HG03439 (cell line): ENCODE measurements around the gene ERMARD.

Experiments used
- ATAC-seq: cut with Tn5 transposase; IDR thresholded peaks from one replicate; pipeline ENCODE4 v1.9.1; 2021; ENCODE audit warnings: mild to moderate bottlenecking, moderate library complexity; ENCODE audit not compliant: unreplicated experiment

Gene ERMARD

DNA sequence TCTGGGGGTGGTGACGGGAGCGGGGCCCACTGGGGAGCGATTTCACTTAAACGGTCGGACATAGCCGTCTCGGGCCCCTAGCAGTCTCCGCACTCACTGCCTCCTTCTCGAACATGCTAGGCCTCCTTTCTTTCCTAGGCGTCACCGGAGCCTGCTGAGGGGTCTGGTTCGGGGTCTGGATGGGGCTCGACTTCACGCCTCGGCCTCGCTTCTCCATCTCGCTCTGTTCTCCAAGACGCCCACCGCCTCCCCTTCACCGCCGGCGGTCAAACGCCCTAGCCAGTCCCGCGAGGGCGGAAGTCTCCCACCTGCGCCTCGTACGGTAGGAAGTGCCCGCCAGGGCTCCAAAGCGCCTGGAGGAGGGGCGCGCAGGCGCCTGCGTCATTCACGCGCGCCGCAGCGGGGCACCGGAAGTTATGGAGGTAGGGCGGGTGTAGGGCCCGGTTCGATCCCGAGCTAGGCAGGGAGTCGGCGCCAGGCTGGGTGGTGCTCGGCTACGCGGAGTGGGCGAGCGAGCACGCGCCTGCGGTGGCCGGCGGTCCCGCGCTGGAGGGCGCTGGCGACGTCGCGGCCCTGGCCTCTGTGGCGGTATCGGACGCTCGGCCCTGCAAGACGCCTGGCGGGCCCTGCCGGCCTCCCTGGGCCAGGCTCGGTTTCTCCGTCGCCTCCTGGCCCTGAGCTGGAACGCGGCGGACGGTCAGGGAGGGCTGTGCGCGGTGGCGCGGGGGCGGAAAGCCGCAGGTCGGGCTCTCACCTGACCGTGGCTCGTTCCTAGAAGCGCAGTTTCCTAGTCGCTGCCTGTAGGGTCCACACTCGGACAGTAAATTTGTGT is at the start of gene ERMARD, which contains the start of gene DYNLT2:
Gene ERMARD (plus strand): TSS at position 381 of the 832 bp plus-strand sequence. CDS start 36 bp downstream, at position 417.
Gene DYNLT2 (minus strand): TSS at position 331 of the 832 bp plus-strand sequence. CDS start 114 bp downstream, at position 217.
- ATAC-seq, result peak; percentile 96

DNA sequence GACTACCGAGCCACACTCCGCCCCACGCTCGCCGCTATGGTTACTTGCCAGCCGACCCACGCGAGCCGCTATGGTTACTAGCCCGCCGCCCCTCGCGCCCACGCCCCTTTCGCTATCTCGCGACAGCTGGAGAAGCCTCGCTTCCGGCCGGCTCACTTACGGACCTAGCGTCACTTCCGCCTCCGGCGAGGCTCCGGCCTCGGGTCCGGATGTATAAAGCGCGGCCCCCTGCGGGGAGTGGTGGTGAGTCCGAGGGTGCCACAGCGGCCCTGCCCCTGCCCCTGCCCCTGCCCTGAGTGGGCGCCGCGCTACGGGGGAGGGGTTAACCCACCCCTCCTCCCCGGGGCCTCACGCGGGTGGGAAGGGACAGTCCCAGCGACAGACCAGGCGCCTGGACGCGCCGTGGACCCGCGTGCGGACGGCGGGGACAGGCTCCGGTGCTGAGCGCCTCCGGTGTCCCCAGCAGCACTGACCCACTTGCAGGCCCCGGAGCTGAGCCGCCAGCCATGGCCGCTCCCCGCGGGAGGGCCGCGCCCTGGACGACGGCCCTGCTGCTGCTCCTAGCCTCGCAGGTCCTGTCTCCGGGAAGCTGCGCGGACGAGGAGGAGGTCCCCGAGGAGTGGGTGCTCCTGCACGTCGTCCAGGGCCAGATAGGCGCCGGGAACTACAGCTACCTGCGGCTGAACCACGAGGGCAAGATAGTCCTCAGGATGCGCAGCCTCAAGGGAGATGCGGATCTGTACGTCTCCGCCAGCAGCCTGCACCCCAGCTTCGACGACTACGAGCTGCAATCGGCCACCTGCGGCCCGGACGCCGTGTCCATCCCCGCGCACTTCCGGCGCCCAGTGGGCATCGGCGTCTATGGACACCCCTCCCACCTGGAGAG is 49.2 kb upstream of the ERMARD start, which contains the start of the genes C6orf120 and WDR27:
Gene C6orf120 (plus strand): TSS at position 173 of the 886 bp plus-strand sequence. CDS start 334 bp downstream, at position 507.
Gene WDR27 (minus strand): TSS at position 76 of the 886 bp plus-strand sequence. CDS start 13,024 bp downstream, outside the sequence.
- ATAC-seq, result peak; percentile 94

- no peak for ATAC-seq
Measured at GRCh38 chr6:169702840-169703246, 48.6 kb upstream of the ERMARD start.

GRCh38 chr6:169707772-169708171 is 43.6 kb upstream of the ERMARD start:
- ATAC-seq, result no peak

- ATAC-seq, result no peak
Measured at GRCh38 chr6:169709293-169709692, 42.1 kb upstream of the ERMARD start.

DNA sequence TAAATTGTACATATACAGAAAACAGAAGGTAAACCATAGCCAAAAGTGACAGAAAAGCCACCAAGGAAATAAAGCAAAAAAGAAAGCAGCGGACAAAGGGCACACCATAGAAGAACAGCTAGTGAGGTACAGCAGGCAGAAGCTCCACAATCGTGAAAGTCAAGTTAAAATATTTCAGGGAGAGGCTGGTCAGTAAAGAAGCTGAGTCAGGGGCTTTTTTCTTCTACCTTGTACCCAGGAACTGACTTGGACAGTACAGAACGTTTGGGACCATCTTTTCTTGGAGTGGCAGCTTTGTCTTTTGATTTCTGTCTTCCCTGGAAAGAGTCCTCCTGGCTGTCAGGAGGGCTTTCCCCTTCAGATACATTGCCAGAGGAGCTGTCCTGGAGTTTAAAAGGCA is 41.4 kb upstream of the ERMARD start:
- ATAC-seq, result no peak

DNA sequence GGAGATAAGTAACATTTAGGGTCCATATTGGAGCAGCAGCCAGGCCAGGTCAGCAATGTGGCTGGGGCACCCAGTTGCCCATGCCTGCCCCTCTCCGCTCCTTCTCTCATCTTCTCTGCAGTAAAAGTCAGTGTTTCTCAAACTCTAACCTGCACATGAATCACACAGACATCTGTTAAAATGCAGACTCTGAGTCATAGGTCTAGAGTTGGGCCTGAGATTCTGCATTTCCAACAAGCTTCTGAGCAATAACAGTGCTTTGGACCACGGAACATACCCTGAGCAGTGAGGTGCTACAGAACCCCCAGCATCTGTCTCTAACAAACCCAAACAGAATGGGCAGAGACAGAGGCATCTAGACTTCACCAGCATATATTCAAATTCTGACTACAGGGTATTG is 37.2 kb upstream of the ERMARD start:
- no peak for ATAC-seq

DNA sequence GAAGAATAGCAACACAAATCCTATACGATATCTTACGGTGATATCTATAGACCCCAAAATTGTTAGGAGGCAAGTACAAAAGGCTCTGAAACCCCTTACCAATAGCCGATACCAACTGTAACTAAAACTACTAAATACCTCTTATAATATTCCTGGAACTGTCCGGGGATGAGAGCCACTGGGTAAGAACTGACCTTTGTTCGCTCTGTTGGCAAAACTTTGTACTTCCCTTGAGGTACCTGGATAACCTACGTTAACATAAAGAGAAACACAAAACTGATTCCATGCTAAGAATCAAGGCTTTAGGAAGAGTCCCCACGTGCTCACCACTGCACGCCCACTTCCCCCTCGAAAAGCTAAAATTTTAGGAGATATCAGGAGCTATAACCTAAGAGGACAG is 36.8 kb upstream of the ERMARD start:
- no peak for ATAC-seq

DNA sequence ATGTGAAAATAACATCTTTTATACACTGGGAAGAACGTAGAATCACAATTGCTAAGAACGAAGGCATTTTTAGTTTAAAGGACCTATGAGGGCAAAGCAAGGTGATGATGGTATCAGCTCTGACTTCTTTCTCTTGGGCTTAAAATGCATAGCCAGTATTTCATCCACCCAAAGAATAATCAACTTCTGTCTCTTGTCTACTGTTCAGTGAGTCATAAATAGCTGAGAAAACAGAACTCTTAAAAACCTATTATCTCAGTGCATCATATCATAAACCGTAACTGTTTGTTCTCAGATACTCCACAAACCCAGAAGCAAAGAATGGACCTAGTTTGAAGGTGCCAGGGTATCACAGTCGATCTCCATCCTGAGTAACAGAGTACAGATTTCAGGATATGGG is 32.3 kb upstream of the ERMARD start:
- ATAC-seq, result no peak

- ATAC-seq, result no peak
Measured at GRCh38 chr6:169720207-169720855, 31.1 kb upstream of the ERMARD start.

GRCh38 chr6:169722362-169723199 is 28.8 kb upstream of the ERMARD start:
- peak; percentile 29 for ATAC-seq

DNA sequence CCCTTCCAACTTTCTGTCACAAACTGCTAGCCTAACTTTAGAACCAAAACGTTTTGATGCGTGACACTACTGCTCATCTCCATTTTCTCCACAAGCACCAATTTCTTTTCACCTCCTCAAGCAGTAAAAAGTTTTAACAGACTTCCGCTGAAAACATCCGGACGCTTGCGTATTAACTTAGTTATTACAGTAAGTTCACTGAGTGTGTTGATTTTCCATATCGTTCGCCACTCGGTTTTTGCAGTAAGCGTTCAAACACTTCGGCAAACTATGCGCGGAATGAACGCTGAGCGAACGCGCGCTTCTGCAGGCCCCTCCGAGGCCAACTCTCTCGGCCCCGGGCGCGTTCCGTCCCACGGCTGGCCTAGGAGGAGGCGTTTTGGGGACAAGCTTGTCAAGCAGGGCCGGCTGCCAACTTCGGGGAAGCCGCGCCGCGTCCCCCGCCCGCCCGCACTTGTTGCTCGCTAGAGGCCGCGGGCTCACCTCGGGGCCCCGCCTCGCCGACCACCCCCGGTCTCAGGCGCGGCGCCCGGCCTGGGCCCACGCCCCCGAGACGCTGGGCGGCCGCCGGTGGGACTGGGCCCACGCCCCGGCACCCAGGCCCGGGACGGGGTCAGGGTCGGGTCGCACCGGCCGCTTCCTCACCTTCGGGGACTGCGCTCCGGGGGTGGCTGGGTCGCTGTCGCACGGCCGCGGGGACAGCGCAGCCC is 28.1 kb upstream of the ERMARD start:
- peak; percentile 33 for ATAC-seq

- ATAC-seq, result peak; percentile 46
Measured at GRCh38 chr6:169723991-169724493, 27.4 kb upstream of the ERMARD start.

DNA sequence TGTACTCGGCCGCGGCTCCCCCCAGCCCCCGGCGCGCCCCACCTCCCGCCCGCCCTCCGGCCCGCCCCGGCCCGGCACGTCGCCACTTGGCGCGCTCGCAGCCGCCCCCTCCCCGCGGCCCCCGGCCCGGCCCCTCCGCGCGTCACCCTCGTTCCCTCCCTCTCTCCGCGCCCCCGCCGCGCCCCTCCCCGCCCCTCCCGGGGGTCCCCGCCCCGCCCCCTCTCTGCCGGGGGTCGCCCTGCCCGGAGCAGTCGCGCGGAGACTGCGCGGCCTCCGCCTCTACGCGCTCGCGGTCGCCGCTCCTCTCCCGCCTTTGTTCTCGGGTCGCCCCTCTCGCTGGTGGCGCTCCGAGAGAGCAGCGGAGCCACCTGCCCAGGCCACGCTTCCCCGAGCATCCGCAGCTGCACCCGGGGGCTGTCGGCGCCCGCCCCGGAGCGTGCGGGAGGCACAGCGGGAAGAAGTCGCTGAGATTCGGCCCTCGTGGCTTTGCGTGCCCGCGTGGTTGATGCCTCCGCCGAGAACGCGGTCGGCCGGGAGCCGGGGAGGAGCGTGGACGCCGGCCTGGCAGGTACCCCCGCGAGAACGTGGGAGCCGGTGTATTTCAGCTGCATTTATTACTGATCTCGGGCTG is 26.8 kb upstream of the ERMARD start, which contains the start of gene PHF10:
Gene PHF10 (minus strand): TSS at position 7 of the 631 bp plus-strand sequence. CDS start 569 bp downstream, outside the sequence.
- peak; percentile 38 for ATAC-seq

- ATAC-seq, result peak; percentile 15
Measured at GRCh38 chr6:169725125-169726048, 26.0 kb upstream of the ERMARD start.

DNA sequence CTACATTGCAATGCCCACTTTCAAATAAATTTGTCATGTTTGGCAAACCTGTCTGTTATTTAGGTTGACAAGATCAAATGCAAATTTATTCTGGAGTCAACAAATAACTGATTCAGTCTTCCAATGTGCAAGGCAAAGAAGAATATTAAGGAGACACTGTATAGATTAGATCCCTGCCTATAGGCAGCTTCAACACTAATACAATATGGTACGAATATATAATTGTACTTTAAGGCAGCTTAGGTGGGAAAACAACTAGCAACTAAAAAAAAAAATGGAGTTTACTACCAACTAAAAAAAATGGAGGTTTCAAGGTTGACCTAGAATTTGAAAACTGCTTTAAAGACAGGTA is 25.4 kb upstream of the ERMARD start:
- no peak for ATAC-seq

- ATAC-seq, result no peak
Measured at GRCh38 chr6:169726963-169727362, 24.5 kb upstream of the ERMARD start.
